MCF 10A (cell line): ENCODE data around the gene PTPRN2. TPM values are rescaled to one million over a fixed set of nuclear protein-coding genes. Genes with fewer than 3 reads are reported as not detected.

Experiments
- BruUV-seq: library from RNA; stranded (reverse); fragments of 400-500 nt; replicated peaks from 2 replicates; lab custom pipeline; 2021; lab: Mats Ljungman, UMichigan
- CTCF ChIA-PET: fragments of 300-600 bp; sonication (Branson Sonifier 250); formaldehyde crosslinking; extraction: SDS; loops from one replicate; lab custom pipeline; 2021; ENCODE audit warnings: antibody characterized with exemption, inconsistent platforms; lab: Yijun Ruan, JAX
- POLR2A ChIA-PET: fragments of 300-600, 350-650 bp; sonication (Branson Sonifier 250); formaldehyde crosslinking; extraction: SDS; loops from one replicate; lab custom pipeline; 2020; ENCODE audit warnings: antibody characterized with exemption, inconsistent platforms; lab: Yijun Ruan, JAX
- DNase-seq: peaks from one replicate; pipeline ENCODE4 v3.0.0-alpha.2; 2018; ENCODE audit not compliant: unreplicated experiment
- H3K27ac Mint-ChIP-seq: one replicate; pipeline ENCODE4 v1.8.0; 2022; ENCODE audit warnings: mild to moderate bottlenecking, low read depth, mixed read lengths; ENCODE audit not compliant: unreplicated experiment
- H3K27me3 Mint-ChIP-seq: one replicate; pipeline ENCODE4 v1.8.0; 2022; ENCODE audit warnings: mixed read lengths; ENCODE audit not compliant: insufficient read depth, unreplicated experiment
- H3K36me3 Mint-ChIP-seq: one replicate; pipeline ENCODE4 v1.8.0; 2022; ENCODE audit warnings: mild to moderate bottlenecking, moderate library complexity, mixed read lengths; ENCODE audit not compliant: insufficient read depth, unreplicated experiment
- H3K4me1 Mint-ChIP-seq: one replicate; pipeline ENCODE4 v1.8.0; 2022; ENCODE audit warnings: mixed read lengths; ENCODE audit not compliant: insufficient read depth, unreplicated experiment
- H3K4me3 Mint-ChIP-seq: one replicate; pipeline ENCODE4 v1.8.0; 2022; ENCODE audit warnings: mild to moderate bottlenecking, moderate library complexity, mixed read lengths; ENCODE audit not compliant: unreplicated experiment
- H3K9me3 Mint-ChIP-seq: one replicate; pipeline ENCODE4 v1.8.0; 2022; ENCODE audit warnings: mixed read lengths; ENCODE audit not compliant: unreplicated experiment
- intact Hi-C: fragments of 100-400 bp; cut with micrococcal nuclease; formaldehyde crosslinking; loops from 2 replicates; pipeline ENCODE4 v1.14.1; 2022
- total RNA-seq: library from RNA; stranded (reverse); gene quantifications from 2 replicates; pipeline ENCODE4 v1.2.3, GENCODE V29; 2022
- TF ChIP-seq, protein P1 (sequence below): fragments of 200-600 bp; IDR thresholded peaks from one replicate; pipeline ENCODE4 v1.8.0; 2022; ENCODE audit warnings: antibody characterized with exemption, mild to moderate bottlenecking; ENCODE audit not compliant: unreplicated experiment

The PTPRN2 gene
- total RNA-seq, 1 experiment from 2014 or later, result 4.5 TPM

- no peak overlapping the region for H3K27ac Mint-ChIP-seq
- no peak for DNase-seq
- ChIA-PET CTCF (interaction anchor here (0.8 to 1.1 kb wide), 2 partner anchors 8 to 13 kb away, joined by 3 to 4 read pairs; no protein-coding TSS in a partner anchor), POLR2A (no interaction called here)
- no peaks in the 10 kb centered on the region for H3K9me3 Mint-ChIP-seq
- no TSS peak for BruUV-seq
- H3K36me3 Mint-ChIP-seq, result no peaks in the 10 kb centered on the region
- TF ChIP-seq, protein P1, sequence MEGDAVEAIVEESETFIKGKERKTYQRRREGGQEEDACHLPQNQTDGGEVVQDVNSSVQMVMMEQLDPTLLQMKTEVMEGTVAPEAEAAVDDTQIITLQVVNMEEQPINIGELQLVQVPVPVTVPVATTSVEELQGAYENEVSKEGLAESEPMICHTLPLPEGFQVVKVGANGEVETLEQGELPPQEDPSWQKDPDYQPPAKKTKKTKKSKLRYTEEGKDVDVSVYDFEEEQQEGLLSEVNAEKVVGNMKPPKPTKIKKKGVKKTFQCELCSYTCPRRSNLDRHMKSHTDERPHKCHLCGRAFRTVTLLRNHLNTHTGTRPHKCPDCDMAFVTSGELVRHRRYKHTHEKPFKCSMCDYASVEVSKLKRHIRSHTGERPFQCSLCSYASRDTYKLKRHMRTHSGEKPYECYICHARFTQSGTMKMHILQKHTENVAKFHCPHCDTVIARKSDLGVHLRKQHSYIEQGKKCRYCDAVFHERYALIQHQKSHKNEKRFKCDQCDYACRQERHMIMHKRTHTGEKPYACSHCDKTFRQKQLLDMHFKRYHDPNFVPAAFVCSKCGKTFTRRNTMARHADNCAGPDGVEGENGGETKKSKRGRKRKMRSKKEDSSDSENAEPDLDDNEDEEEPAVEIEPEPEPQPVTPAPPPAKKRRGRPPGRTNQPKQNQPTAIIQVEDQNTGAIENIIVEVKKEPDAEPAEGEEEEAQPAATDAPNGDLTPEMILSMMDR, result no peak
- intact Hi-C loops, result no loop called here
- H3K4me1 Mint-ChIP-seq, result no peaks in the 10 kb centered on the region
- H3K4me3 Mint-ChIP-seq, result no peak overlapping the region
- peaks cover 12% of the 10 kb centered on the region for H3K27me3 Mint-ChIP-seq
Observed at GRCh38 chr7:158549616-158550393, 37.8 kb downstream of the PTPRN2 start.

DNA sequence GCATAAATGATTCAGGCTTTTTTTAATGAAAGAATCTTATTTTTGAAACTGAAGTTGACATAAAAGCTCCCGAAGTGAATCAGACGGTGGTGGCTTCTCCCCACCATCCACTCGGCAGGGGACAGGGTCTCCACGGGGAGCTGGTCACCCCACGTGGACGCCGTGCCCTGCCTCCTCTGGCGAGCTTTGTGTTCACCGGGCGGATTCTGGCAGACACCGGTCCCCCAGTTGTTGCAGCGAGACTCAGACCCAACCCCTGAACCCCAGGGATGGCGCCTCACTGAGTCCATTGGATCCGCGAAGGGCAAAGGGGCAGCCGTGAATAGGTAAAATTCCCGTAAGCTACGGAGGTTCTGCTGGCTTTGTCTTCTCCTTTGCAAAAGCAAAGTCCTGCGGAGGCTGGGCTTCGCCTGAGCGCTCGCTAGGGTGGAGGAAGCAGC, 38.4 kb downstream of the PTPRN2 start:
- CTCF ChIA-PET, result interaction anchor here (0.8 to 1.1 kb wide), 2 partner anchors 9 to 13 kb away, joined by 3 to 4 read pairs; no protein-coding TSS in a partner anchor
- POLR2A ChIA-PET, result no interaction called here
- BruUV-seq, result no TSS peak

GRCh38 chr7:158548726-158549125, 38.9 kb downstream of the PTPRN2 start:
- no peak overlapping the region for H3K4me3 Mint-ChIP-seq
- intact Hi-C loops, result no loop called here
- no peak for DNase-seq

More for the DNA sequence above, 38.4 kb downstream of the PTPRN2 start:
- H3K36me3 Mint-ChIP-seq, result no peaks in the 10 kb centered on the region
- no peak overlapping the region for H3K27ac Mint-ChIP-seq
- intact Hi-C loops, result no loop called here
- H3K27me3 Mint-ChIP-seq, result peaks cover 12% of the 10 kb centered on the region
- TF ChIP-seq, protein P1, result no peak
- H3K4me1 Mint-ChIP-seq, result no peaks in the 10 kb centered on the region
- no peak for DNase-seq
- no peak overlapping the region for H3K4me3 Mint-ChIP-seq
- no peaks in the 10 kb centered on the region for H3K9me3 Mint-ChIP-seq

DNA sequence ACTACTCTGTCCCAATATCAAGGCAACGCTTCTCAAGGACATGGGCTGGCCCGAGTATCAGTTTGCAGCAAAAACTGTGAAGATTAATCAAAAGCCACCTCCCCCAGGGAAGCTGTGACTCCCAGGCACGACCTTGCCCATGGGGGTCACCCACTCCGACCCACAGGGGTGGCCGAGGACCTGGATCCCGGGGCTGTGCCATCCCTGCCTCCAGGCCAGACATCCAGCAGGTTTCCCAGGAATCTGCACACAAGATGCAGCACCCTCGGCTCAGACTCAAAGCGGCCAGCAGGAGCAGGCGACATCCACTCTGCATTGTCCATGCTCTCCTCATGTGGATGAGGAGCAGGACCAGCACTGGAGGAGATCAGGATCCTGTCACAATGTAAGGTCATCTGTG, 39.8 kb downstream of the PTPRN2 start:
- TF ChIP-seq, protein P1, result no peak
- no peaks in the 10 kb centered on the region for H3K36me3 Mint-ChIP-seq
- intact Hi-C loops, result no loop called here
- no TSS peak for BruUV-seq
- CTCF ChIA-PET, result no interaction called here
- no peaks in the 10 kb centered on the region for H3K4me1 Mint-ChIP-seq
- H3K4me3 Mint-ChIP-seq, result no peak overlapping the region
- no peaks in the 10 kb centered on the region for H3K9me3 Mint-ChIP-seq
- no peak for DNase-seq
- POLR2A ChIA-PET, result no interaction called here
- H3K27ac Mint-ChIP-seq, result no peak overlapping the region
- H3K27me3 Mint-ChIP-seq, result peaks cover 12% of the 10 kb centered on the region

More at GRCh38 chr7:158548726-158549125, 38.9 kb downstream of the PTPRN2 start:
- Mint-ChIP-seq H3K27ac (no peak overlapping the region), H3K36me3 (no peaks in the 10 kb centered on the region), H3K9me3 (no peaks in the 10 kb centered on the region), H3K27me3 (peaks cover 12% of the 10 kb centered on the region), H3K4me1 (no peaks in the 10 kb centered on the region)
- TF ChIP-seq, protein P1, result no peak
- ChIA-PET POLR2A (no interaction called here), CTCF (no interaction called here)
- no TSS peak for BruUV-seq
